Brain microvascular endothelial cell (primary cell): Measurements from ENCODE around the gene SLC16A6.

Experiments used
- DNase-seq: peaks from one replicate; pipeline ENCODE4 v3.0.0-alpha.2; 2020
- H3K27ac ChIP-seq: fragments of 250-450 bp; sonication (Bioruptor Pico); 2 replicates; pipeline ENCODE4 v1.5.1; 2020; ENCODE audit warnings: mild to moderate bottlenecking, moderate library complexity
- H3K27me3 ChIP-seq: fragments of 250-450 bp; sonication (Bioruptor Pico); replicated peaks from 2 replicates; pipeline ENCODE4 v1.5.1; 2020; ENCODE audit warnings: mild to moderate bottlenecking
- H3K36me3 ChIP-seq: fragments of 250-450 bp; sonication (Bioruptor Pico); replicated peaks from 2 replicates; pipeline ENCODE4 v1.5.1; 2020; ENCODE audit warnings: mild to moderate bottlenecking
- H3K4me3 ChIP-seq: 2 replicates; pipeline ENCODE4 v1.5.1; 2011; ENCODE audit warnings: low read depth, mild to moderate bottlenecking, control low read depth, low read length, moderate library complexity
- CTCF ChIP-seq: IDR thresholded peaks from 2 replicates; pipeline ENCODE4 v1.5.1; 2011; ENCODE audit warnings: low read depth, mild to moderate bottlenecking, moderate library complexity, low read length, control low read depth, inconsistent platforms; ENCODE audit errors: missing control alignments
- in situ Hi-C: cut with HindIII; loops from 2 replicates; pipeline ENCODE4 v1.10.0; 2017; ENCODE audit warnings: low sequenced_read_pairs, low pct_ligation_motif_present

Gene SLC16A6

GRCh38 chr17:68291836-68292688 lies 1.1 kb upstream of the SLC16A6 start:
- in situ Hi-C loops: no loop called here
- peak overlapping the region; percentile 11 for H3K27ac ChIP-seq
- peak overlapping the region; percentile 64 for H3K4me3 ChIP-seq
- H3K36me3 ChIP-seq: no peaks in the 10 kb centered on the region
- peak; percentile 28 for TF ChIP-seq CTCF
- DNase-seq: peak; percentile 51
- H3K27me3 ChIP-seq: no peaks in the 10 kb centered on the region

GRCh38 chr17:68290268-68290954 lies 516 bp downstream of the SLC16A6 start:
- no peak for DNase-seq
- Histone ChIP-seq H3K36me3 (no peaks in the 10 kb centered on the region), H3K4me3 (peak overlapping the region; percentile 56), H3K27me3 (no peaks in the 10 kb centered on the region), H3K27ac (no peak overlapping the region)
- in situ Hi-C loops: no loop called here
- no peak for TF ChIP-seq CTCF

GRCh38 chr17:68289936-68290267 lies 1.0 kb downstream of the SLC16A6 start:
- no peak for TF ChIP-seq CTCF
- no peak for DNase-seq
- Histone ChIP-seq H3K27me3 (no peaks in the 10 kb centered on the region), H3K36me3 (no peaks in the 10 kb centered on the region), H3K27ac (no peak overlapping the region), H3K4me3 (peak overlapping the region; percentile 56)
- in situ Hi-C loops: no loop called here

GRCh38 chr17:68289473-68289872 lies 1.5 kb downstream of the SLC16A6 start:
- no peak overlapping the region for H3K27ac ChIP-seq
- H3K4me3 ChIP-seq: peak overlapping the region; percentile 12
- TF ChIP-seq CTCF: no peak
- H3K27me3 ChIP-seq: no peaks in the 10 kb centered on the region
- in situ Hi-C loops: no loop called here
- no peak for DNase-seq
- no peaks in the 10 kb centered on the region for H3K36me3 ChIP-seq

GRCh38 chr17:68288804-68289203 lies 2.1 kb downstream of the SLC16A6 start:
- TF ChIP-seq CTCF: peak; percentile 17
- Histone ChIP-seq H3K27me3 (no peaks in the 10 kb centered on the region), H3K4me3 (no peak overlapping the region), H3K27ac (no peak overlapping the region), H3K36me3 (no peaks in the 10 kb centered on the region)
- in situ Hi-C loops: no loop called here
- no peak for DNase-seq
